Parathyroid adenoma (tissue), 2 donors: Measurements from ENCODE around the gene ANGPTL8.

Experiments used
- H2AFZ ChIP-seq: fragments of 300-600 bp; sonication (generic); one replicate; pipeline ENCODE4 v1.7.0; 2017; ENCODE audit warnings: antibody characterized with exemption, mild to moderate bottlenecking
- H3K27ac ChIP-seq: fragments of 300-600 bp; sonication (generic); one replicate; pipeline ENCODE4 v1.7.0; 2017
- H3K27me3 ChIP-seq: fragments of 300-600 bp; sonication (generic); one replicate; pipeline ENCODE4 v1.7.0; 2017; ENCODE audit warnings: low read length; ENCODE audit not compliant: control insufficient read depth, insufficient read depth
- H3K36me3 ChIP-seq: fragments of 300-600 bp; sonication (generic); one replicate; pipeline ENCODE4 v1.7.0; 2017; ENCODE audit warnings: low read length; ENCODE audit not compliant: control insufficient read depth, insufficient read depth
- H3K4me1 ChIP-seq: fragments of 300-600 bp; sonication (generic); one replicate; pipeline ENCODE4 v1.7.0; 2017; ENCODE audit warnings: control low read depth
- H3K4me2 ChIP-seq: fragments of 300-600 bp; sonication (generic); one replicate; pipeline ENCODE4 v1.7.0; 2017; ENCODE audit warnings: low read length
- H3K4me3 ChIP-seq: fragments of 300-600 bp; sonication (generic); one replicate; pipeline ENCODE4 v1.7.0; 2017; ENCODE audit warnings: low read depth, low read length
- H3K79me2 ChIP-seq: fragments of 300-600 bp; sonication (generic); one replicate; pipeline ENCODE4 v1.7.0; 2017; ENCODE audit warnings: control low read depth
- H3K9ac ChIP-seq: fragments of 300-600 bp; sonication (generic); one replicate; pipeline ENCODE4 v1.7.0; 2017; ENCODE audit warnings: mild to moderate bottlenecking
- H3K9me3 ChIP-seq: fragments of 300-600 bp; sonication (generic); one replicate; pipeline ENCODE4 v1.7.0; 2017; ENCODE audit warnings: low read length; ENCODE audit not compliant: control insufficient read depth
- CTCF ChIP-seq: fragments of 300-600 bp; sonication (generic); IDR thresholded peaks from one replicate; pipeline ENCODE4 v1.7.0; 2017; ENCODE audit warnings: antibody characterized with exemption, mild to moderate bottlenecking
- donor health status: primary hyperparathyroidism.

The ANGPTL8 gene

GRCh38 chr19:11203194-11204075, 36.0 kb upstream of the ANGPTL8 start:
- Histone ChIP-seq H3K9me3 (no peaks in the 10 kb centered on the region), H3K4me2 (no peak overlapping the region), H3K9ac (no peak overlapping the region), H3K4me3 (no peak overlapping the region), H3K36me3 (no peaks in the 10 kb centered on the region), H3K27ac (peak overlapping the region; percentile 39), H3K79me2 (no peaks in the 10 kb centered on the region), H3K4me1 (no peaks in the 10 kb centered on the region), H2AFZ (no peak overlapping the region), H3K27me3 (no peaks in the 10 kb centered on the region)
- TF ChIP-seq CTCF, result peak; percentile 74

DNA sequence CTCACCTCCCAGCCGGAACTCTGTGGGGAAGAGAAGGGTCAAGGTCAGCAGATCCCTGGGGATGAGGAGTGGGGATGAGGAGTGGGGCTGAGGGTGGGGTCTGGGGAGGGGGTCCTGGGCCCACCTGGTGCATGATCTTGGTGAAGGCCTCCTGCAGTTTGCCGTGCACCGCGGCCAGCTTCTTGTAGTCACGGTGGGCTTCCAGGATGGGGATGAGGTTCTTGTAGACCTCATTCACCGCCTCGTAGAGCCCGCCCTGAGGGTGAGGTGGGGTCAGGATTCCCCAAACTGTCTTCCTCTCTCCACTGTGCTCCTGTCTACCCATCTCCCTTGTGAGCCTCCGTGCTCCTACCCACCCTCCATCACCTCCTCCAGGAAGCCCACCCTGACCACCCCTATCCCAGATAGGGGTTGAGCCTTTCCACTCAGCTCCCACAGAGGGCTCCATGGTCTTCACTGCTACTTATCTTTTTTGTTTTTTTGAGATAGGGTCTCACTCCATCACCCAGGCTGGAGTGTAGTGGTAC, 35.3 kb upstream of the ANGPTL8 start:
- no peak overlapping the region for H3K4me2 ChIP-seq
- H3K9ac ChIP-seq, result no peak overlapping the region
- H3K4me1 ChIP-seq, result no peaks in the 10 kb centered on the region
- TF ChIP-seq CTCF, result no peak
- no peaks in the 10 kb centered on the region for H3K79me2 ChIP-seq
- no peak overlapping the region for H3K27ac ChIP-seq
- H2AFZ ChIP-seq, result no peak overlapping the region
- no peaks in the 10 kb centered on the region for H3K27me3 ChIP-seq
- H3K9me3 ChIP-seq, result no peaks in the 10 kb centered on the region
- H3K4me3 ChIP-seq, result no peak overlapping the region
- no peaks in the 10 kb centered on the region for H3K36me3 ChIP-seq

DNA sequence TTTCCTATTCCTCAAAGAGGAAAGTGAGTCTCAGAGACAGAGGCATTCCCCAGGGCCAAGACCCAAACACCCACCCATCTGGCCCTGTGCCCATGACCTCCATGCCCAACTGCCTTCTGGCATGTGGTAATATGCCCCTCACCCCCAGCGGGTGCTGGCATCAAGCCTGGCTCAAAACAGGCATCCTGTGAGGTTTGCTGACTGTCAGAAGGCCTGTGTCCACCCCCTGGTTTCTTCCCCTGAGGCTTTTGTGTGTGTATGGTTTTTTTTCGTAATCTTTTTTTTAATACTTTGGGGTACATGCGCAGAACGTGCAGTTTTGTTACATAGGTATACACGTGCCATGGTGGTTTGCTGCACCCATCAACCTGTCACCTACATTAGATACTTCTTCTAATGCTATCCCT, 34.5 kb upstream of the ANGPTL8 start:
- Histone ChIP-seq H3K79me2 (no peaks in the 10 kb centered on the region), H3K4me2 (no peak overlapping the region), H2AFZ (no peak overlapping the region), H3K4me1 (no peaks in the 10 kb centered on the region), H3K36me3 (no peaks in the 10 kb centered on the region), H3K9ac (no peak overlapping the region), H3K27me3 (no peaks in the 10 kb centered on the region), H3K9me3 (no peaks in the 10 kb centered on the region), H3K4me3 (no peak overlapping the region), H3K27ac (no peak overlapping the region)
- no peak for TF ChIP-seq CTCF

DNA sequence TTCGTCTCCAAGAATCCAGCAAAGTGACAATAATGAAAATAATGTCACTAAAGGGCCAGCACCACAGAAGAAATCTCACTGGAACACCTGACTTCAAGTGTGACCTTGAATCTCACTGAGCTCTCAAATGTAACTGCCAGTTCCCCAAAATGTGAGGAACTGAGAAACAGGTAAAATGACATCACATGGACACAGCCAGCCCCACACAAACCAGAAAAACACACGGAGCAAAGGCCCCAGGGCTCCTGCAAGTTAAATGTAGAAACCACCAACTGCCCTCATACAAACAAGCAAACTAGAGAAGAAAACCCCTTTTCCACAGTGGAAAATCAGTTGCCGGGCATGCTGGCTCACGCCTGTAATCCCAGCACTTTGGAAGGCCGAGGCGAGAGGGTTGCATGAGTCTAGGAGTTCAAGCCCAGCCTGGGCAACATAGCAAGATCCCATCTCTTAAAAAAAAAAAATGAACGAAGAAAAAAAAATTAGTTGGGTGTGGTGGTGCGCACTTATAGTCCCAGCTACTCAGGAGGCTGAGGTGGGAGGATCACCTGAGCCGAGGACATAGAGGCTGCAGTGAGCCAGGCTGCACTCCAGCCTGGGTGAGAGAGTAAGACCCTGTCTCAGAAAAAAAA, 33.4 kb upstream of the ANGPTL8 start:
- Histone ChIP-seq H3K9me3 (no peaks in the 10 kb centered on the region), H3K27me3 (no peaks in the 10 kb centered on the region), H3K79me2 (no peaks in the 10 kb centered on the region), H3K4me3 (no peak overlapping the region), H3K4me2 (no peak overlapping the region), H3K36me3 (no peaks in the 10 kb centered on the region), H2AFZ (no peak overlapping the region), H3K27ac (no peak overlapping the region), H3K4me1 (no peaks in the 10 kb centered on the region), H3K9ac (no peak overlapping the region)
- TF ChIP-seq CTCF, result no peak
